ENCODE results near the gene RAPGEF2. TPM values are rescaled to one million over a fixed set of nuclear protein-coding genes. Genes with fewer than 3 reads are reported as not detected.
A peak's percentile ranks its signal among the peaks of the same experiment; 100 is the strongest.

Gene RAPGEF2
- total and polyA plus RNA-seq, 10 donors: 4.4 to 115 (median 91.0) TPM

DNA sequence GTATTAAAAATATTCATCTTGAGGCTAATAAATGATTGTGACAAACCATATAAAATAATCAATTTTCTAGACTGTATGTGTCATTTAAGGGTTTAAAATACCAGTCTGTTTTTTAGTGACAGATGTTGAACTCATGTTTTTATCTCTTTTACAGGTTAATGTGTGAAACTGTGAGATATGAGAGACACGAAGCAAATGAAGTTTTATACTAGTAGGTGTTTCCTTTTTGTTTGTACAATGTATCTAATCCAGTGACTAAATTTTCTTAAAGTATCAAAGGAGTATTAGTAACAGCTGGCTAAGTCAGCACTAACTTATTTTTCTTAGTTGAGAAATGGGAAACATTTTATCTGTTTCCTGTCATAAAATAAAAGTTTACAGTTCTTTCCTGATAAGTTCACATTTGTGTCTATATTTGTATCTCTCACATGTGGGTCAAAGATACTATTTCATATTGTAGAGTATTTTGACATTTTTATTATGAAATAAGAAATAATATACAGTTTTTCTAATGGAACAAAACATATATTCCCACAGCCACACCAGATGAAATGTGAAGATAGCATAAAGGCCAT is 90.3 kb downstream of the RAPGEF2 start:
- TF ChIP-seq POLR2A (IDR thresholded peaks at IDR 0.05): no peak
- no peak for TF ChIP-seq POLR2AphosphoS5 (IDR thresholded peaks at IDR 0.05)
- no peak for TF ChIP-seq CTCF (IDR thresholded peaks at IDR 0.05 in 8 of 11, conservative IDR thresholded peaks at IDR 0.05 in 3 of 11)
- 31 to 44% (median 39%) methylated on average over 1 of the region's 1 CpG for WGBS, 5 donors
- peaks cover 0 to 8% (median 3%) of the 10 kb centered on the region in 6 donors for H3K36me3 ChIP-seq
- intact Hi-C loops (cut with DNase I; ENCODE audit: low total_unique reads): no loop called here
- H3K27ac ChIP-seq: no peak overlapping the region
- no peak overlapping the region for H3K4me3 ChIP-seq
- DNase-seq: no peak
- no peaks in the 10 kb centered on the region for H3K9me3 ChIP-seq
- peaks cover 0 to 17% (median 0%) of the 10 kb centered on the region in 6 donors for H3K4me1 ChIP-seq
- no peaks in the 10 kb centered on the region for H3K27me3 ChIP-seq (replicated peaks in 1 of 7)

DNA sequence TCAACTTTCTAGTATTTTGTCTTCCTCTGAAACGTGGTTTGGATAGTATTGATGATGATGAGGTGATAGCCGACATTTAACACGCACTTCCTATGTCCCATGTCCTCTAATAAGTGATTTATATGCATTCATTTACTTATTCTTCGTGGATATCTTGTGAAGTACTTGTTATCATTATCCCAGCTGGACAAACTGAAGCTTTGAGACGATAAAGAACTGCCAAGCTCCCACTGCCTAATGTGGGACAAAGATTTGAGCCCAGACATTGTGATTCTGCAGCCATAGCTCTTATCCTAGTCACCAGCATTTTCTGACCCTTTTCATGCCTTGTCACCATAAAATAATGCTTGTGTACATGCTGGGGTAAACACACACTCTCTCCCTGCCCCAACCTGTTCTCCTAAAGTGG is 92.5 kb downstream of the RAPGEF2 start:
- no peak for DNase-seq
- intact Hi-C loops (cut with DNase I; ENCODE audit: low total_unique reads): no loop called here

DNA sequence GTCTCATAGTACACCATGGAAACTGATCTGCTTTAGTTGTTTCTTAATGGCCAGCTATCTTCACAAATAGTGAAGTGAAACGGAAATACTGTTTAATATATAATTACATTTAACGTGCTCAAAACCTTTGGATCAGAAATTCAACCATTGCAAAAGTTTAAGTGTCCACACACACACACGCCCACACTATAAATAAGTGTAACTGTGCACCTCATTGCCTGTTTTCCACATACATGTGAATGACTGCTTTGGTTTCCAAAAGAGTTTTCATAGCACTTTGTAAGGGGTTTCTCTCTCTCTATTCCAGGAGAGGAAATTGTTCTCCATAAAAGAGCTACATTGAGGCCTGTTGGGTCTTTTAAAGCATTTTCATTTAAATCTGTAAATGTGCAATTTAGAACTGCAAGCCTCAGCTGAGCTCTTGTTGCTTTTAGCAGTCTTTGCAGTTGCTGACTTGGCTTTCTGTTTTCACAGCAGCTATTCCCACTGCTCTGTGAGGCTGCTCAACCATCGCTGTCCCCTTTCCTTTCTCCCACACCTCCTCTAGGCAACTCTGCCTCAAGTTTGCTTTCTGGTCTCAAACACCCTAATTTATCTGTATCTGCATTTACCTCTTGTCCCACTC is 94.5 kb downstream of the RAPGEF2 start:
- Histone ChIP-seq H3K27ac (peak overlapping the region in 2 of 8 donors; percentile 2 to 8), H3K9me3 (no peaks in the 10 kb centered on the region), H3K4me1 (peaks cover 0 to 22% (median 0%) of the 10 kb centered on the region in 6 donors), H3K27me3 (replicated peaks in 1 of 7) (no peaks in the 10 kb centered on the region), H3K4me3 (no peak overlapping the region), H3K36me3 (peaks cover 0 to 8% (median 3%) of the 10 kb centered on the region in 6 donors)
- TF ChIP-seq CTCF (IDR thresholded peaks at IDR 0.05 in 8 of 11, conservative IDR thresholded peaks at IDR 0.05 in 3 of 11) (no peak), POLR2A (IDR thresholded peaks at IDR 0.05) (no peak), POLR2AphosphoS5 (IDR thresholded peaks at IDR 0.05) (no peak)
- WGBS, 5 donors: 75 to 79% (median 76%) methylated on average over 4 of the region's 4 CpGs
- DNase-seq: no peak
- intact Hi-C loops (cut with DNase I; ENCODE audit: low total_unique reads): no loop called here

More for the DNA sequence above, 92.5 kb downstream of the RAPGEF2 start:
- Histone ChIP-seq H3K36me3 (peaks cover 0 to 8% (median 3%) of the 10 kb centered on the region in 6 donors), H3K4me3 (no peak overlapping the region), H3K4me1 (peaks cover 0 to 24% (median 0%) of the 10 kb centered on the region in 6 donors), H3K27ac (no peak overlapping the region), H3K27me3 (replicated peaks in 1 of 7) (no peaks in the 10 kb centered on the region), H3K9me3 (no peaks in the 10 kb centered on the region)
- no peak for TF ChIP-seq CTCF (IDR thresholded peaks at IDR 0.05 in 8 of 11, conservative IDR thresholded peaks at IDR 0.05 in 3 of 11)
- no peak for TF ChIP-seq POLR2AphosphoS5 (IDR thresholded peaks at IDR 0.05)
- TF ChIP-seq POLR2A (IDR thresholded peaks at IDR 0.05): no peak
- 73 to 85% (median 79%) methylated on average over 5 of the region's 5 CpGs for WGBS, 5 donors

DNA sequence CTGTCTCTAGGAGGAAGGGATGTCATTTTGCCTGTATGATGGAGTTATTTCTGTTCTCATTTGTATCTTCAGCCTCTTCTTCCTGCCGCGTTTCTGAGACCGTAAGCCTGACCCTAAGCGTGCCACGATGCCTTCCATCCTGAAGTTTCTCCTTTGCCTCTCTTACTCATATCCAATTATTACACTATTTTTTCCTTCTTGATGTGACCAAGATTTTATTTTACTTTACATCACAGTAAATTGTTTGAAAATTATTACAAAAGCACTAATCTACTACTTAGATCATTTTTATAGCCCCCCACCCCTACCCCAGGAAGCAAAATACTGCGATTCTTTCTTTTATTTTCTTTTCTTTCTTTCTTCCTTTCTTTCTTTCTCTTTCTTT is 95.0 kb downstream of the RAPGEF2 start:
- peaks cover 0 to 8% (median 3%) of the 10 kb centered on the region in 6 donors for H3K36me3 ChIP-seq
- intact Hi-C loops (cut with DNase I; ENCODE audit: low total_unique reads): no loop called here
- no peak for TF ChIP-seq CTCF (IDR thresholded peaks at IDR 0.05 in 8 of 11, conservative IDR thresholded peaks at IDR 0.05 in 3 of 11)
- TF ChIP-seq POLR2A (IDR thresholded peaks at IDR 0.05): no peak
- no peak for TF ChIP-seq POLR2AphosphoS5 (IDR thresholded peaks at IDR 0.05)
- 59 to 83% (median 68%) methylated on average over 6 of the region's 6 CpGs for WGBS, 5 donors
- DNase-seq: no peak
- peak overlapping the region in 2 of 8 donors; percentile 2 to 8 for H3K27ac ChIP-seq
- no peaks in the 10 kb centered on the region for H3K9me3 ChIP-seq
- no peaks in the 10 kb centered on the region for H3K27me3 ChIP-seq (replicated peaks in 1 of 7)
- H3K4me1 ChIP-seq: peaks cover 0 to 27% (median 0%) of the 10 kb centered on the region in 6 donors
- no peak overlapping the region for H3K4me3 ChIP-seq

All from spleen (tissue), 11 donors.